Fibroblast of gingiva (primary cell): ENCODE data around the gene RASSF5.

Experiments used
- DNase-seq: peaks from one replicate; pipeline ENCODE4 v3.0.0-alpha.2; 2011; ENCODE audit warnings: low read depth

The RASSF5 gene

GRCh38 chr1:206634365-206635079, 127.2 kb downstream of the RASSF5 start:
- peak; percentile 83 for DNase-seq

DNA sequence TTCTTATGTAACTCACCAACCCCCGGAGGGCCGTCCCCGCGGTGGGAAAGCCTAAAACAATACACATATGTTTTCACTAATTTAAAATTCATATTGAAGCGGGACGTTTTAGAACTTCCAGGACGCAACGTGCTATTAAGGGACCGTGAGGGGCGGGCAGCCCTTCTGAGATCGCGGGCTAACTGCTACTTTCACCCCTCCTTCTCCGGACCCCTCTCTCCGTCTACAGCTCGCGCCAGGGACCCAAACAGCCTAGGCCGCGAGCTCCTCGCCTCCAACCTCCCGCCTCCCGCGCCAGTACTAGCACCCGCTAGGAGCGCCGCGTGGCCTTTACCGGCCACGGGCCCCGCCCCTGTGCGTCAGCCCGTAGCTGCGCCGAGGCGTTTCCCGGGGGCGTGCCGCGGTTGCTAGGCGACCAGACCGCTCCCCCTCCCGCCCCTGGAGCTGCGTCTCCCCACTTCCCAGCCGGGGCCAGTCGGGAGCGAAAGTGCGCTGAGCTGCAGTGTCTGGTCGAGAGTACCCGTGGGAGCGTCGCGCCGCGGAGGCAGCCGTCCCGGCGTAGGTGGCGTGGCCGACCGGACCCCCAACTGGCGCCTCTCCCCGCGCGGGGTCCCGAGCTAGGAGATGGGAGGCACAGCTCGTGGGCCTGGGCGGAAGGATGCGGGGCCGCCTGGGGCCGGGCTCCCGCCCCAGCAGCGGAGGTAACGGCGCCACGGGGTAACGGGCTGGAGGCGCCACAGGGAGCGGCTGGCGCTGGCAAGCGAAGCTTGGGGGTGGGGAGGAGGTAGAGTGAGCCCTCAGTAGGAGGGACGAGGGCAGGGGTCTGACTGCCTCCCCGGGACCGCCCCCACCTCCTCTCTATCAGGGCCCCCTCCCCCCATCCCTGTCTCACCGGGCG, 128.0 kb downstream of the RASSF5 start, which contains the start of gene DYRK3:
Gene DYRK3 (plus strand): TSS at position 457 of the 898 bp plus-strand sequence. CDS start 168 bp downstream, at position 625.
- DNase-seq = peak; percentile 93

DNA sequence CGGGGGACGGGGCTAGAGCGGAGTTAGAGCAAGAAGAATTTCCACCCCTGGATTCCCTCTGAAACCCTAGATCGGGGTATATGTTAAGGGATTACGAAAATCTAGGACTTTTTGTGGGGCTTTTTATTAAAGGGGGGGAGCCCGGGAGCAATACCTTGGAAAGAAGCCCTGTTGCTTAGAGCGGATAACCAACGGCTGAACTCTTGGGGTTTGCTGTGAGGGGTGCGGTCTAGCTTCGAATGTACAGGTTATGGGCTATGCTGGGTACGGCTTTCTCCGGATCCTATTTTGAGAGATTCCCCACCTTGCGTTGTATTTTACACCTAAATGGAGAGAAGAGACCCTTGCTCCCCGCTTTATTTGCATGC, 128.6 kb downstream of the RASSF5 start:
- DNase-seq = no peak

- no peak for DNase-seq
These were observed 129.3 kb downstream of the RASSF5 start for GRCh38 chr1:206636671-206637070.

DNA sequence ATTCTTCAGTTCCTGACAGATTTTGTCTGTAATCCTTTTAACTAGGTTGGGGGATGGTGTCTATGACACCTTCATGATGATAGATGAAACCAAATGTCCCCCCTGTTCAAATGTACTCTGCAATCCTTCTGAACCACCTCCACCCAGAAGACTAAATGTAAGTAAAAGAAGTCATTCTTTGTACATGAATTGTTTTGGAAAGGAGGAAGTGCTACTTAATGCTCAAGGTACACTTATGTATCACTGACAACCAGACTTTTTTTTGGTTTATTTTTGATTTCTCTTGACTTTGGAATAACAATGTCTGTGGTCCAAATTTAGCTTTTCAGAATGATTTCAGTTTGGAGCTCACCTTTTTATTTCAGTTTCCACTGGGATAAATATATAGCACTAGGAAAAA, 130.3 kb downstream of the RASSF5 start:
- DNase-seq = no peak
